ENCODE results near the gene FYN. TPM values are rescaled to one million over a fixed set of nuclear protein-coding genes. Genes with fewer than 3 reads are reported as not detected.

FYN gene
- total and polyA plus RNA-seq, 4 donors: 11.2 to 28.3 (median 19.7) TPM

- 87% methylated on average over 8 of the region's 8 CpGs for WGBS
Measured at GRCh38 chr6:111775145-111775922, 97.9 kb downstream of the FYN start.

GRCh38 chr6:111774346-111774703 lies 98.9 kb downstream of the FYN start:
- Histone ChIP-seq H3K4me3 (ENCODE audit: low read depth in 1 of 3, low read length in 3 of 3) (no peak overlapping the region), H3K4me1 (ENCODE audit: control insufficient read depth in 4 of 4, insufficient read depth in 4 of 4, low read length in 3 of 4) (no peaks in the 10 kb centered on the region), H3K9ac (ENCODE audit: low read depth in 1 of 2, low read length in 2 of 2) (no peak overlapping the region), H3K27me3 (ENCODE audit: control insufficient read depth in 4 of 4, insufficient read depth in 4 of 4, low read length in 3 of 4) (no peaks in the 10 kb centered on the region), H3K9me3 (ENCODE audit: control insufficient read depth in 4 of 4, low read length in 3 of 4) (no peaks in the 10 kb centered on the region), H3K27ac (ENCODE audit: low read depth in 1 of 2, low read length in 2 of 2) (no peak overlapping the region), H3K36me3 (ENCODE audit: control insufficient read depth in 4 of 4, insufficient read depth in 3 of 4, low read depth in 1 of 4, low read length in 3 of 4) (no peaks in the 10 kb centered on the region)
- no peak for DNase-seq (ENCODE audit: low spot score)
- TF ChIP-seq TAF1 (conservative IDR thresholded peaks at IDR 0.05) (no peak), EGR1 (IDR thresholded peaks at IDR 0.05; ENCODE audit: low read depth in 2 of 2) (no peak), NR2F2 (IDR thresholded peaks at IDR 0.05) (no peak), RXRA (IDR thresholded peaks at IDR 0.05) (no peak), MAX (IDR thresholded peaks at IDR 0.05) (no peak), ZBTB33 (IDR thresholded peaks at IDR 0.05) (no peak), GABPA (IDR thresholded peaks at IDR 0.05 in 1 of 2, conservative IDR thresholded peaks at IDR 0.05 in 1 of 2) (no peak), RAD21 (IDR thresholded peaks at IDR 0.05) (no peak), HNF4G (IDR thresholded peaks at IDR 0.05) (no peak)
- 95% methylated on average over 1 of the region's 1 CpG for WGBS

More at GRCh38 chr6:111775145-111775922, 97.9 kb downstream of the FYN start:
- no peak overlapping the region for H3K4me3 ChIP-seq (ENCODE audit: low read depth in 1 of 3, low read length in 3 of 3)
- TF ChIP-seq RAD21 (IDR thresholded peaks at IDR 0.05): no peak
- no peak for TF ChIP-seq YY1 (IDR thresholded peaks at IDR 0.05)
- no peak for TF ChIP-seq JUND (IDR thresholded peaks at IDR 0.05)
- no peak for TF ChIP-seq CTCF (IDR thresholded peaks at IDR 0.05; ENCODE audit: low read depth, low read length, missing input control)
- no peaks in the 10 kb centered on the region for H3K36me3 ChIP-seq (ENCODE audit: control insufficient read depth in 4 of 4, insufficient read depth in 3 of 4, low read depth in 1 of 4, low read length in 3 of 4)
- no peaks in the 10 kb centered on the region for H3K9me3 ChIP-seq (ENCODE audit: control insufficient read depth in 4 of 4, low read length in 3 of 4)
- H3K9ac ChIP-seq (ENCODE audit: low read depth in 1 of 2, low read length in 2 of 2): no peak overlapping the region
- H3K27me3 ChIP-seq (ENCODE audit: control insufficient read depth in 4 of 4, insufficient read depth in 4 of 4, low read length in 3 of 4): no peaks in the 10 kb centered on the region
- no peak for DNase-seq (ENCODE audit: low spot score)
- no peaks in the 10 kb centered on the region for H3K4me1 ChIP-seq (ENCODE audit: control insufficient read depth in 4 of 4, insufficient read depth in 4 of 4, low read length in 3 of 4)
- H3K27ac ChIP-seq (ENCODE audit: low read depth in 1 of 2, low read length in 2 of 2): no peak overlapping the region

- H3K4me1 ChIP-seq (ENCODE audit: control insufficient read depth in 4 of 4, insufficient read depth in 4 of 4, low read length in 3 of 4): no peaks in the 10 kb centered on the region
- no peaks in the 10 kb centered on the region for H3K36me3 ChIP-seq (ENCODE audit: control insufficient read depth in 4 of 4, insufficient read depth in 3 of 4, low read depth in 1 of 4, low read length in 3 of 4)
- no peak overlapping the region for H3K27ac ChIP-seq (ENCODE audit: low read depth in 1 of 2, low read length in 2 of 2)
- no peak overlapping the region for H3K4me3 ChIP-seq (ENCODE audit: low read depth in 1 of 3, low read length in 3 of 3)
- H3K9ac ChIP-seq (ENCODE audit: low read depth in 1 of 2, low read length in 2 of 2): no peak overlapping the region
- WGBS: 87% methylated on average over 5 of the region's 7 CpGs
- no peaks in the 10 kb centered on the region for H3K9me3 ChIP-seq (ENCODE audit: control insufficient read depth in 4 of 4, low read length in 3 of 4)
- H3K27me3 ChIP-seq (ENCODE audit: control insufficient read depth in 4 of 4, insufficient read depth in 4 of 4, low read length in 3 of 4): no peaks in the 10 kb centered on the region
- DNase-seq (ENCODE audit: low spot score): no peak
- TF ChIP-seq RXRA (IDR thresholded peaks at IDR 0.05): no peak
- TF ChIP-seq FOXA1 (IDR thresholded peaks at IDR 0.05): no peak
- no peak for TF ChIP-seq CTCF (IDR thresholded peaks at IDR 0.05; ENCODE audit: low read depth, low read length, missing input control)
- TF ChIP-seq NR2F2 (IDR thresholded peaks at IDR 0.05): no peak
- TF ChIP-seq TAF1 (conservative IDR thresholded peaks at IDR 0.05): no peak
- no peak for TF ChIP-seq RAD21 (IDR thresholded peaks at IDR 0.05)
- TF ChIP-seq YY1 (IDR thresholded peaks at IDR 0.05): no peak
- TF ChIP-seq ZBTB33 (IDR thresholded peaks at IDR 0.05): no peak
Measured at GRCh38 chr6:111773501-111774345, 99.5 kb downstream of the FYN start.
